Skin of body (tissue), 2 donors: ENCODE measurements around the gene CDKN2A. TPM values are rescaled to one million over a fixed set of nuclear protein-coding genes. Genes with fewer than 3 reads are reported as not detected.

Source experiments
- DNase-seq: peaks from one replicate; lab custom pipeline; 2025; lab: John Stamatoyannopoulos, UW
- total RNA-seq: library from RNA; depleted of rRNA; stranded (reverse); fragments of >200 nt; gene quantifications from one replicate; pipeline ENCODE4 v1.2.3, GENCODE V29; 2014

The CDKN2A gene
- 0.30 TPM for total RNA-seq

- DNase-seq: no peak
These were observed at the start of gene CDKN2A for GRCh38 chr9:21993893-21994555. CDKN2A (minus strand) TSS chr9:21994392.

- no peak for DNase-seq
These were observed 49.7 kb upstream of the CDKN2A start for GRCh38 chr9:22043928-22044327.

- no peak for DNase-seq
These were observed 47.6 kb upstream of the CDKN2A start for GRCh38 chr9:22041775-22042174.

- no peak for DNase-seq
These were observed 47.2 kb upstream of the CDKN2A start for GRCh38 chr9:22041344-22041743.

DNA sequence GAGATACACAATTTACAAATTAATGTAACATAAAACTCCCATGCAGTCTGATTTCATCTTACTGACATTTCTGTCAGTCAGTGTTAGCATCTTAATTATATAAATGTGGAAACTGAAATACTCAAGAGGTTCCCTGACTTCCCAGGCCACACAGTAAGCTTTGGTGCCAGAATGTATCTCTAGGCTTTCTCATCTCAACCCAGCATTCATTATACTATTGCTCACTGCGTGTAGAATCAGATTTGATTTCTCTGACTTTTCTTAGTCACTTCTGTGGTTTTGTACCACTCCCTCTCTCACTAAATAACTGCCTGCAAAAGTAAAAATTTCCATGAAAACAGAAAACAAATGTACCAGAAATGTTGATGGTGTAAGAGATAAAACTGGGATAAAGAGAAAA, 46.6 kb upstream of the CDKN2A start:
- no peak for DNase-seq

GRCh38 chr9:22039258-22039657, 45.1 kb upstream of the CDKN2A start:
- no peak for DNase-seq

GRCh38 chr9:22037954-22038690, 43.9 kb upstream of the CDKN2A start:
- DNase-seq: no peak

- DNase-seq: no peak
These were observed 42.9 kb upstream of the CDKN2A start for GRCh38 chr9:22036866-22037626.

DNA sequence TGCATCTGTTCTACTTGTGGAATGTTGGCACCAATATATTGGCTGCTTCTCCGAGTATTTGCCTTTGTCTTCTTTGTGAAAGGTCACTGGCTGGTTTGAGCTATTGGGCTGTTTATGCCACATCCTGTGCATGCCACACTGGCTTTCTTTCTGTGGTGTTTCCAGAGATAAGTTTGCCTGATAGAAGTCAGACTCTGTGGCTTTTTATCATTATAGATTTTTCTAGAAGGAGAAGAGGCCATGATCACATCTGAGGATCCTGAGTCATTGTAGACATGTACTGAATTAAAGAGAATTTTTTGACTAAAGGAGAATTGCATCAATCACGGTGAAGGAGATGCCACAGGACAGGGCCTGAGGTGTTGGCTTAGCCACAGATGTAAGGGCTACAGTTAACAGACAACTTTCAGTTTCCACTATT, 41.4 kb upstream of the CDKN2A start:
- no peak for DNase-seq

- DNase-seq: no peak
These were observed 38.9 kb upstream of the CDKN2A start for GRCh38 chr9:22033012-22033630.

DNA sequence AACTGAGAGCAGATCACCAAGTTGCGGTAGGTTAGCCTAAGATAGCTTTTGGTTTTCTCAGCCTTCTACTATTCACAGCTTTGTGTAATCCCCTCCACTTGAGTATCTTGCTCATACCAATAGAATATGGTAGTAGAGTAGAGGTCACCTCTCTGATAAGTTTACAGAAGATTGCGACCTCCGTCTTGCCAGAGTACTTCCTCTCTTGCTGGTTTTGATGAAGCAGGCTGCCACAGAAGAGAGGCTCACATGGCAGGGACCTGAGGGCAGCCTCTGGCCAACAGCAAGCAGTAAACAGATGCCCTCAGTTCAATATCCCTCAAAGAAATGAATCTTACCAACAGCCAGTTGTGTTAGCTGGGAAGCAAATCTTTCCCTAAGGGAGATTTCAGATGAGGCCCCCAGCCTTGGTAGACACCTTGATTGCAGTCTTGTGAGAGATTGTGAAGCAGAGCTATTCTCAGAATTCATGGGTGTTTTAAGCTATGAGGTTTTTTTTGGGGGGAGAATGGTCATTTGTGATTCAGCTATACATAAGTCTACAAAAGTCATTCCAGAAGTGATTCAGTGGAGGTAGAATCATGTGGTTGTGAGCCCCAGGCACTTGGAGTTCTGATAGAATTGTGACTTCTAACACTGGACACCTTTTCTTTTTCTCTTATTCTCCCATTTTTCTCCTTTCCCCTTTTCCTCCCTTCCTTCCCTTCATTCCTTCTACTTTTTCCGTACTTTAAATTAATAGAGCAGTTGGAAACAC, 37.6 kb upstream of the CDKN2A start:
- DNase-seq: no peak

DNA sequence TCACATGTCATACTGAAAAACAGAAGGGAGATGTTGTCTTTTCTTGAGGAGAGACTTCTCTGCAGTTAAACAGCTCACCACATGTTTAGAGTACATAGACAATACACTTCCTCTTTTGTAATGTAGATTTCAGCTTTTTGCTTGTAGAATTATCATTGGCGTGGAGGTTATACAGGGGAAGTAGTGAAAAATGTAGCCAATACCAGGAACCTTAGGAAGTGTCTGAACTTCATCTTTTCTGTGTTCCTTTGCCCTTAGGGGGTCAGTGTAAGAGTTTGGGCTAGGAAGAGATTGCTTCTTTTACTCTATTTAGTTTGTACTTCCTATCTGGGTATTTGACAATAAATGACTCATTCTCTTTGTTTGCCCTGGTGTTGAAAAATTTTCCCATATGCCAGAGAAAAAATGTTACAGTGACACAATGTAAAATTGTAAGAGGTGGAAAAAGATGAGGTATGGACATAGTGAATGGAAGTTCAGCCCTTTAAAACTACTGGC, 36.0 kb upstream of the CDKN2A start:
- DNase-seq: no peak

GRCh38 chr9:22029231-22029630, 35.0 kb upstream of the CDKN2A start:
- no peak for DNase-seq

DNA sequence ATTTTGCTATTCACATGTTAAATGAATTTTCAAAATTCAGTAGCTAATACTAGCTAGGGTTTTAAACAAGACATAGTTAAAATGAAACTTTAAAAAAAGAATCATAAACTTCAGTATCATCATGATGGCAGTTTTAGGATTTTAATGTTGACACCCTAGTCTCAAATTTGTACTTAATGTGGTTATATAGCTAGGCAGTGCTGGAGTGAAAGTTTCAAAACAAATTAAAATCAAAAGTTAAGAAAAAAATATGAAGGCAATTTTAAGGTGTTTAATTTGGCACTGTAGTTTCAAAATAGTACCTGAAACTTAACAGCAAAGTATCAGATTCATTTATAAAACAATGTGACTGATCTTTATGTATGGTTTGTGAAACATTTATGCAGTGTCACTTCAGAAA, 34.2 kb upstream of the CDKN2A start:
- no peak for DNase-seq

GRCh38 chr9:22026696-22027095, 32.5 kb upstream of the CDKN2A start:
- no peak for DNase-seq

GRCh38 chr9:22022396-22022795, 28.2 kb upstream of the CDKN2A start:
- DNase-seq: no peak

DNA sequence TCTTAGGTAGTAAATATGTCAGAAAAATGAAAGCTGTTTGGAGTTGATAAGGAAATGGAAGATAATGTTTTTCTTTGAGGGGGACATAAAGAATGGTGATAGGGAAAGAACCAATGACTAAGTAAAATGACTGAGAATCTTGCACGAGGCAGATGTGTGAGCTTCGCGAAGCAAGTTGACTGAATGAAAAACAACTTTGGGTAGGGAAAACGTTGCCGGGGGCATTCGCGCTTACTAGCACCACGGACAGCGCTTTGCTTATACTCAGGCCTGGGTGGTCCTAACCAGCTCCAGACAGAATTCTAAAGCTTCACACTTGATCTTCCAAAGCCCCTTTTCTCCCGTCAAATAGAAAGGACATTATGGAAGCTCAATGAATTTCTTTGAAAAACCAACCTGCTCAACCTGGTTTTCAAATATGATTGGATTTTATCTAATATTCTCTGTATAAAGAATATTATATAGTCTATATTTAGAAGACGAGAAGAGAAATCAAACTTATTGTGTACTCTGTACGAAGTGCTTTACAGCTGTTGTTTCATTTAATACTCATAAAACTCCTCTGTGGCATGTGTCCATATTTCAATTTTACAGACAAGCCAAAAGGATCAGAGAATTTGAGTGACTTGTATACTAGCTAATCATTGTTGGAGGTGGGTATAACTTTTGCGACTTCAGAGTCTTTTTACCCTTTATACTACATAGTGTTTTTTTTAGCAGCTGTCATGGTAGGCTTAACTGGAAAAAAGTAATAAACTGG, 16.9 kb upstream of the CDKN2A start:
- peak; percentile 45 for DNase-seq

DNA sequence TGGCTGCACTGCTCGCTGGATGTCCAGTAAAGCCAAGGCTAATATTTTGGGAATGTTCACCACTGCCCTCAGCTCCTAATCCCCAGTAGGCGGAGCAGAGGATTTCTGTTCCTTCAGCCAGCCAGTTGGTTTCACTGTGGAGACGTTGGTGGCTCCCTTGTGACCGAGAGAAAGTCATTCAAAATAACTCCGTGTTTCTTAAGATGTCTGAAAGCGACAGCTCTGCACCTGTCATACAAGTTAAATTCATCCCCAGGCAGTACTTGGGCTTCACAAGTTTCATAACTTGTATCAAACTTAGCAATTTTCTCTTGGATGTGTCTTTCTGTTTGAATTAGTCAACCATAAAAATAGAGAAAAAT, 15.3 kb upstream of the CDKN2A start:
- DNase-seq: no peak

DNA sequence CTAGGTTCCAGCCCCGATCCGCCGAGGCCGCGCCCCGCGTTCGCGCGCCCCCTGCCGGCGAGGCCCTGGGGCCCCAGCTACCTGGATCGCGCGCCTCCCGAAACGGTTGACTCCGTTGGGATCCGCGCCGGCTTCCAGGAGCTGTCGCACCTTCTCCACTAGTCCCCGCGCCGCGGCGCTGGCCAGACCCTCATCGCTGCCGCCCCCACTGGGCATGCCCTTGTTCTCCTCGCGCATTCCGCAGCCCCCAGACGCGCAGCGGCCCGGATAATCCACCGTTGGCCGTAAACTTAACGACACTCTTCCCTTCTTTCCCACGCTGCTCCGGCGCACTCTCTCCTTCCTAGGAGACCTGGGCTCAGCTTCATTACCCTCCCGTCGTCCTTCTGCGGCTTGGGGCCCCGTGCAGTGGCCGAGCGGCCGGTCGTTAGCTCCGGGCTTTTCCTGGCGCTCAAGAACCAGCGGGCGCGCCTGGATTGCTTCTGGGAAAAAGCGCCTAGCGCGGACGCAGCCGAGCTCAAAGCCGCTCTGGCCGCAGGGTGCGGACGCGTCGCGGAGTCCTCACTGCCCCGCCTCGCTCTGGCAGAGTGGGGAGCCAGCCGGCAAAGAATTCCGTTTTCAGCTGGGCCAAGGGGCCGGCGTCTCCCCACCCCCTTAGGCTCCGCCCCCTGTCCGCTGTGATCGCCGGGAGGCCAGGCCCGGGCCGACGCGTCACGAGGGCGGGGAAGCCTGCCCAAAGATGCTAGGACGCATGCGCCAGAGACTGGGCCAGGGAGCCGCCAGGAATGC, 14.7 kb upstream of the CDKN2A start, which contains the start of gene CDKN2B:
Gene CDKN2B (minus strand): TSS at position 589 of the 789 bp plus-strand sequence. CDS start 352 bp downstream, at position 237.
- peak; percentile 38 for DNase-seq
